Stomach smooth muscle (tissue), 2 donors: ENCODE results near the gene BCO2.

Experiments
- H3K27ac ChIP-seq: one replicate; pipeline ENCODE4 v1.7.0; 2013; ENCODE audit warnings: mild to moderate bottlenecking, low read length, inconsistent platforms
- H3K27me3 ChIP-seq, 2 donors: one replicate each; pipeline ENCODE4 v1.7.0; 2013; ENCODE audit warnings: low read length in 2 of 2; ENCODE audit not compliant: insufficient read depth in 2 of 2, control insufficient read depth in 1 of 2
- H3K36me3 ChIP-seq, 2 donors: one replicate each; pipeline ENCODE4 v1.7.0; 2013; ENCODE audit warnings: low read length in 2 of 2; ENCODE audit not compliant: control insufficient read depth in 2 of 2, insufficient read depth in 2 of 2
- H3K4me1 ChIP-seq: one replicate; pipeline ENCODE4 v1.7.0; 2013; ENCODE audit warnings: low read length; ENCODE audit not compliant: control insufficient read depth, insufficient read depth
- H3K4me3 ChIP-seq, 2 donors: one replicate each; pipeline ENCODE4 v1.7.0; 2013; ENCODE audit warnings: low read length in 2 of 2
- H3K9ac ChIP-seq, 2 donors: one replicate each; pipeline ENCODE4 v1.7.0; 2013; ENCODE audit warnings: low read length in 2 of 2, mild to moderate bottlenecking in 1 of 2
- H3K9me3 ChIP-seq, 2 donors: one replicate each; pipeline ENCODE4 v1.7.0; 2013; ENCODE audit warnings: low read length in 2 of 2; ENCODE audit not compliant: control insufficient read depth in 2 of 2
- donor health status: healthy.
- donor health status: Pancreatic carcinoma.

BCO2 gene

GRCh38 chr11:112215621-112216020 is 40.3 kb downstream of the BCO2 start:
- no peak overlapping the region for H3K4me3 ChIP-seq
- H3K27ac ChIP-seq: no peak overlapping the region
- peaks cover 0 to 5% of the 10 kb centered on the region in 2 donors for H3K36me3 ChIP-seq
- H3K9ac ChIP-seq: no peak overlapping the region
- H3K27me3 ChIP-seq: no peaks in the 10 kb centered on the region
- peaks cover under 1% of the 10 kb centered on the region for H3K4me1 ChIP-seq
- no peaks in the 10 kb centered on the region for H3K9me3 ChIP-seq

- Histone ChIP-seq H3K4me3 (no peak overlapping the region), H3K36me3 (peaks cover 0 to 5% of the 10 kb centered on the region in 2 donors), H3K9me3 (no peaks in the 10 kb centered on the region), H3K4me1 (peaks cover 7% of the 10 kb centered on the region), H3K27ac (no peak overlapping the region), H3K9ac (no peak overlapping the region), H3K27me3 (no peaks in the 10 kb centered on the region)
Measured at GRCh38 chr11:112216561-112217105, 41.3 kb downstream of the BCO2 start.

GRCh38 chr11:112219476-112220232 is 44.3 kb downstream of the BCO2 start:
- Histone ChIP-seq H3K36me3 (peaks cover 0 to 5% of the 10 kb centered on the region in 2 donors), H3K4me1 (peaks cover 10% of the 10 kb centered on the region), H3K27me3 (no peaks in the 10 kb centered on the region), H3K4me3 (no peak overlapping the region), H3K9me3 (no peaks in the 10 kb centered on the region), H3K27ac (no peak overlapping the region), H3K9ac (no peak overlapping the region)

- H3K4me1 ChIP-seq: peaks cover 13% of the 10 kb centered on the region
- no peaks in the 10 kb centered on the region for H3K9me3 ChIP-seq
- no peaks in the 10 kb centered on the region for H3K27me3 ChIP-seq
- peak overlapping the region; percentile 24 for H3K27ac ChIP-seq
- H3K4me3 ChIP-seq: no peak overlapping the region
- peaks cover 0 to 3% of the 10 kb centered on the region in 2 donors for H3K36me3 ChIP-seq
- H3K9ac ChIP-seq: peak overlapping the region in 1 of 2 donors; percentile 13
Measured at GRCh38 chr11:112221274-112221835, 46.0 kb downstream of the BCO2 start.

GRCh38 chr11:112222303-112222702 is 47.0 kb downstream of the BCO2 start:
- no peak overlapping the region for H3K9ac ChIP-seq
- peak overlapping the region; percentile 2 for H3K27ac ChIP-seq
- peaks cover 19% of the 10 kb centered on the region for H3K4me1 ChIP-seq

GRCh38 chr11:112223121-112223520 is 47.8 kb downstream of the BCO2 start:
- Histone ChIP-seq H3K36me3 (peaks cover 0 to 3% of the 10 kb centered on the region in 2 donors), H3K27me3 (no peaks in the 10 kb centered on the region), H3K27ac (no peak overlapping the region), H3K9ac (no peak overlapping the region), H3K4me1 (peaks cover 24% of the 10 kb centered on the region), H3K9me3 (no peaks in the 10 kb centered on the region), H3K4me3 (no peak overlapping the region)

More at GRCh38 chr11:112222303-112222702, 47.0 kb downstream of the BCO2 start:
- Histone ChIP-seq H3K9me3 (no peaks in the 10 kb centered on the region), H3K4me3 (no peak overlapping the region), H3K36me3 (peaks cover 0 to 3% of the 10 kb centered on the region in 2 donors), H3K27me3 (no peaks in the 10 kb centered on the region)

- no peak overlapping the region for H3K27ac ChIP-seq
- H3K4me1 ChIP-seq: peaks cover 24% of the 10 kb centered on the region
- no peak overlapping the region for H3K4me3 ChIP-seq
- no peaks in the 10 kb centered on the region for H3K9me3 ChIP-seq
- H3K27me3 ChIP-seq: no peaks in the 10 kb centered on the region
- no peaks in the 10 kb centered on the region for H3K36me3 ChIP-seq
- H3K9ac ChIP-seq: no peak overlapping the region
Measured at GRCh38 chr11:112223754-112224532, 48.6 kb downstream of the BCO2 start.

GRCh38 chr11:112225753-112226061 is 50.4 kb downstream of the BCO2 start:
- no peaks in the 10 kb centered on the region for H3K27me3 ChIP-seq
- H3K36me3 ChIP-seq: peaks cover 10% of the 10 kb centered on the region in 2 donors
- H3K4me3 ChIP-seq: peak overlapping the region; percentile 94 to 98
- peak overlapping the region; percentile 97 to 100 for H3K9ac ChIP-seq
- no peaks in the 10 kb centered on the region for H3K9me3 ChIP-seq
- peak overlapping the region; percentile 99 for H3K27ac ChIP-seq
- peaks cover 23% of the 10 kb centered on the region for H3K4me1 ChIP-seq

GRCh38 chr11:112226062-112226830 is 50.9 kb downstream of the BCO2 start, which contains the start of gene PTS:
TSS of gene PTS (plus strand) at chr11:112226428. CDS start at chr11:112226444, 16 bp downstream.
- Histone ChIP-seq H3K9ac (peak within 1 kb of the TSS; percentile 97 to 100), H3K27ac (peak within 1 kb of the TSS; percentile 99), H3K4me3 (peak within 1 kb of the TSS; percentile 94 to 98), H3K36me3 (peaks cover 11 to 12% of the 10 kb centered on the region in 2 donors), H3K9me3 (no peaks in the 10 kb centered on the region), H3K4me1 (peaks cover 18% of the 10 kb centered on the region), H3K27me3 (no peaks in the 10 kb centered on the region)

GRCh38 chr11:112226831-112227401 is 51.6 kb downstream of the BCO2 start:
- H3K27me3 ChIP-seq: no peaks in the 10 kb centered on the region
- H3K4me3 ChIP-seq: peak overlapping the region; percentile 94 to 98
- peaks cover 17% of the 10 kb centered on the region for H3K4me1 ChIP-seq
- peak overlapping the region; percentile 99 for H3K27ac ChIP-seq
- peak overlapping the region; percentile 97 to 100 for H3K9ac ChIP-seq
- no peaks in the 10 kb centered on the region for H3K9me3 ChIP-seq
- peaks cover 11 to 14% of the 10 kb centered on the region in 2 donors for H3K36me3 ChIP-seq
